GM18907 (cell line): ENCODE results near the gene CCDC73.
A peak's percentile ranks its signal among the peaks of the same experiment; 100 is the strongest.
"Not testable (repeated sequence)": the region's sequence is repeated elsewhere in the genome, so short reads cannot be mapped to it uniquely, and the experiment has no call there.

Source experiments
- ATAC-seq: cut with Tn5 transposase; IDR thresholded peaks from one replicate; pipeline ENCODE4 v1.9.1; 2021; ENCODE audit warnings: mild to moderate bottlenecking, moderate library complexity; ENCODE audit not compliant: unreplicated experiment

The CCDC73 gene

GRCh38 chr11:32706985-32707741 lies 87.3 kb downstream of the CCDC73 start:
- peak; percentile 93 for ATAC-seq

GRCh38 chr11:32705309-32706033 lies 89.0 kb downstream of the CCDC73 start:
- ATAC-seq: no peak

- ATAC-seq: no peak
Observed at GRCh38 chr11:32704775-32705174, 89.7 kb downstream of the CCDC73 start.

GRCh38 chr11:32704261-32704660 lies 90.2 kb downstream of the CCDC73 start:
- no peak for ATAC-seq

- no peak for ATAC-seq
Observed at GRCh38 chr11:32701616-32702015, 92.8 kb downstream of the CCDC73 start.

GRCh38 chr11:32698579-32698978 lies 95.9 kb downstream of the CCDC73 start:
- no peak for ATAC-seq

- ATAC-seq: no peak
Observed at GRCh38 chr11:32671051-32671450, 123.4 kb downstream of the CCDC73 start.

GRCh38 chr11:32659672-32660071 lies 134.8 kb downstream of the CCDC73 start:
- no peak for ATAC-seq

GRCh38 chr11:32658639-32659406 lies 135.6 kb downstream of the CCDC73 start:
- no peak for ATAC-seq

GRCh38 chr11:32643526-32643925 lies 150.9 kb downstream of the CCDC73 start:
- no peak for ATAC-seq

GRCh38 chr11:32641361-32641760 lies 153.1 kb downstream of the CCDC73 start:
- ATAC-seq: no peak

GRCh38 chr11:32635819-32636218 lies 158.6 kb downstream of the CCDC73 start:
- no peak for ATAC-seq

GRCh38 chr11:32630844-32631243 lies 163.6 kb downstream of the CCDC73 start:
- no peak for ATAC-seq

- ATAC-seq: no peak
Observed at GRCh38 chr11:32616903-32617302, 177.6 kb downstream of the CCDC73 start.

- no peak for ATAC-seq
Observed at GRCh38 chr11:32615422-32615821, 179.0 kb downstream of the CCDC73 start.

- ATAC-seq: no peak
Observed at GRCh38 chr11:32613500-32614151, 180.8 kb downstream of the CCDC73 start.

GRCh38 chr11:32610797-32611352 lies 183.6 kb downstream of the CCDC73 start:
- ATAC-seq: no peak

- ATAC-seq: not testable (repeated sequence)
Observed at GRCh38 chr11:32608826-32609225, 185.6 kb downstream of the CCDC73 start.

GRCh38 chr11:32606220-32606619 lies 188.2 kb downstream of the CCDC73 start:
- no peak for ATAC-seq

GRCh38 chr11:32602657-32603415 lies 191.6 kb downstream of the CCDC73 start:
- no peak for ATAC-seq
